VCaP (cell line): ENCODE measurements around the gene RABGAP1.

ENCODE experiments used
- H3K27ac ChIP-seq: fragments of 450-650 bp; 2 replicates; pipeline ENCODE4 v1.5.1; 2017
- CTCF ChIP-seq: fragments of 450-650 bp; conservative IDR thresholded peaks from 2 replicates; pipeline ENCODE4 v1.5.1; 2017; ENCODE audit warnings: mild to moderate bottlenecking, moderate library complexity

RABGAP1 gene

GRCh38 chr9:123121457-123121856 is 180.6 kb downstream of the RABGAP1 start:
- no peak for TF ChIP-seq CTCF

GRCh38 chr9:123127512-123128075 is 186.8 kb downstream of the RABGAP1 start:
- no peak overlapping the region for H3K27ac ChIP-seq
- no peak for TF ChIP-seq CTCF

More at GRCh38 chr9:123121457-123121856, 180.6 kb downstream of the RABGAP1 start:
- no peak overlapping the region for H3K27ac ChIP-seq

- no peak for TF ChIP-seq CTCF
- no peak overlapping the region for H3K27ac ChIP-seq
Observed at GRCh38 chr9:123128591-123128990, 187.8 kb downstream of the RABGAP1 start.

DNA sequence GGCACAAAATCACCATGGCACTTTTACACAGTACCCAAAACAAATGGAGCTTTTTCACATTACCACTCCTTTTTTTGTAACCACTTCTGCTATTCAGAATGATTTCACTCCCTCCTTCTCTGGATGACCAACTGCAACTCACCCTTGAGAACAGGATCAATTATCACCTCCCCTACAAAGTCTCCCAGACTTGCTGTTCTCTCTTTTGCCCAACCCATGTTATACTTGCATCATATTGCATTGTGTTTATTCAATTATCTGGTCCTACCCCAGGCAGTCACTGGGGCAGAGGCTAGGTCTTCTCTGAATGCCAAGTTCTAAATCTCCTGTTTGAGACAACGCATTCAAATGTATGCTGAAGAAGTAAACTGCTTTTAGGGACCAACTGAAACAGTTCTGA is 188.6 kb downstream of the RABGAP1 start:
- TF ChIP-seq CTCF = no peak
- H3K27ac ChIP-seq = no peak overlapping the region

DNA sequence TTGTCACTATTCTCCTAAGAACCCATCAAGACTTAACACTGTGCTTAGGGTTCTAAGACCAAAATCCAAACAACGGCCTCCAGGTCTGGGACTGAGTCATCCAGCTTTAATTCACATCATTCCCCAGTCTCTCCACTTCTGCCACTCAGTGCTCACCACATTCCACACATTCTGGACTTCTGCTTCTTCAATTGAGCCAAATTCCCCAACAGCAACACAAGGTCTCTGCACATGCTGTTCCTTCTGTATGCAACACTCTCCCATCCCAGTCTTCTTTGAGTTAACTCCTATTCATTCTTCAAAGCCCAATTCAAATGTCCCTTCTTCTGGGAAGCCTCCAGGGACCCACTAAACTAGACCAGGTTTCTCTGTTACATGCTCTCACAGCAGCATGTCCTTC is 190.4 kb downstream of the RABGAP1 start:
- no peak overlapping the region for H3K27ac ChIP-seq
- no peak for TF ChIP-seq CTCF

DNA sequence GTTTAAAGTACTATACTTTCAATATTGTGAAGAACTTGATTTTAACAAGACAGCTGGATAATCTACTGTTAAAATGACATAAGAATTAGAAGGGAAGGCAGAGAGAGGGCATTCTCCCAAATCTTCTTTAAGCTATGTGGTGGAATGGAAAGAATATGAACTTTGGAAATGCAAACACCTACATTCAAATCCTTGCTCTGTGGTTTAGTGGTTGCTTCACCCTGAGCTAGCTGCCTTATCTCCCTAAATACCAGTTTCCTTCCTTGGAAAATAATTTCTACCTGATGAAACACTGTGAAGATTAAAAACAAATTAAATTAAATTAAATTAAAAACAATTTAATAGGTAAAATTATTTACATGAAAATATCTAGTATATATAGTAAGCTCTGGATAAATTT is 191.2 kb downstream of the RABGAP1 start:
- no peak overlapping the region for H3K27ac ChIP-seq
- no peak for TF ChIP-seq CTCF

DNA sequence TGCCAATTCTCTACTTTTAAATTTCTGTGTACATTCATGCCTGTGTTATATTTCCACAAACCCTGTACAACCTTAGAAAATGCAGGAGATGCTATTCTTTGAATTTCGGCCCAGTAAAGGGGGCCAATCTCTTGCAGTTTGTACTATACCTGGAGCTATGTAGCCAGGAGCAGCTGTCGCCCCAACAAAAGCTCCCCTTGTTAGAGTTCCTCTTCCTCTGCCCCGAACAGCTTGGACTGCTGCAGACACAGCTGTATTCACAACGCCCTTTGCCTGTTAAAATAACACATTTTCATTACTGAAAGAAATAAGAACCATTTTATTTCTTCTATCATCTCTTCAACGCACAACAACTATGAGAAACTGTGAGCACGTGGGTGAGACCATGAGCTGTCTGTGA is 191.9 kb downstream of the RABGAP1 start:
- no peak overlapping the region for H3K27ac ChIP-seq
- no peak for TF ChIP-seq CTCF
